Activated naive CD4-positive, alpha-beta T cell treated with anti-CD3 and anti-CD28 coated beads, Interleukin-2, amount 10 ng/mL, durations not matched to agents 5 hours and 36 hours (primary cell): ENCODE data around the gene TANGO2. TPM values are rescaled to one million over a fixed set of nuclear protein-coding genes. Genes with fewer than 3 reads are reported as not detected.
A peak's percentile ranks its signal among the peaks of the same experiment; 100 is the strongest.

ENCODE experiments used
- microRNA-seq: library from miRNA; unstranded; fragments of <30 nt; microRNA quantifications from one replicate; pipeline ENCODE4 v1.2.0, GENCODE V29; 2022; ENCODE audit warnings: borderline microRNAs expressed, borderline replicate concordance
- total RNA-seq, 2 experiments: library from RNA; stranded (reverse); gene quantifications; one replicate each; pipeline ENCODE4 v1.2.3, GENCODE V29; 2021

The TANGO2 gene
- 10 to 100 TPM; 29.1 to 31.9 TPM for total RNA-seq

DNA sequence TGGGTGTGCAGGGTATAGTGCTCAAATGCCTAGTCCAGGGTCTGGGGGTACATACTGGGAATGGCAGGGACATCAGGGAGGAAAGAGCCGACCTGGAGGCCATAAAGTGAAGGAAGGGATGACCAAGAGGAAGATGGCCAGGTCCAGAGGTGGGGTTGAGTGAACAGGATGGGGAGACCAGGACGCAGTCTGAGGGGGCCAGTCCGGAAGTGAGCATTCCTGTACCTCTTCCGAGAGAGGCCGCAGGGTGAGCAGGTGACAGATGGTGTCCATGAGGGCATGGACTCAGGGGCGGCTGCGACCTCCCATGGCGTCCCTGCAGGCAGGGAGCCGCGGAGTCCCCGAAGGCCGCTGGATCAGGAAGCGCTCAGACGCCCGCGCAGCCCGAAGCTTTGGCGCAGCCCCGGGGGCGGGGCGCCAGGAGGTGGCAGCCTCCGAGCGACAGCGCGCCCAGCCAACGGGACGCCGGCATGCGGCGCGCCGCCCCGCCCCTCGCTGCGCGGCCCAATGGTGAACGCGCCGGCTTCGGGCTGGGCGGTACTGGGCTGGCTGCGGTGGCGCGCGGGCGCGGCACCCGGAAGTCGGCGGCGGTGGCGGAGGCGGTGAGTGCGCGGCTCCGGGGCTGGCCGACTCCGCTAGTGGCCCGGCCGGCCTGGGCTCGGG lies at the start of gene TANGO2:
TANGO2 (plus strand) TSS at position 578 of the 663 bp plus-strand sequence. CDS start 15,689 bp downstream, outside the sequence.

GRCh38 chr22:20016734-20017621 lies 3.9 kb upstream of the TANGO2 start, which contains the start of gene ARVCF:
TSS of gene ARVCF (minus strand) at chr22:20016823. CDS start at chr22:19990794, 26,029 bp downstream.

GRCh38 chr22:20079745-20080444 lies 59.0 kb downstream of the TANGO2 start, which contains the start of gene DGCR8:
TSS of gene DGCR8 (plus strand) at chr22:20080241. CDS start at chr22:20085964, 5,723 bp downstream.

GRCh38 chr22:20115691-20116375 lies 94.9 kb downstream of the TANGO2 start, which contains the start of gene RANBP1:
TSS of gene RANBP1 (plus strand) at chr22:20116104. CDS start at chr22:20116185, 81 bp downstream.

Small RNA genes within 50 kb of the gene (microRNA-seq; reads per million reads assigned to microRNA genes)
- gene MIR185: 35.9 reads per million, percentile 60 among the genes with 10 or more reads in this experiment
- not detected for gene MIR6816

Other genes with a start within 250 kb of the TANGO2 start
- gene GNB1L, start 166.2 kb upstream of the TANGO2 start, total RNA-seq: 1 to 10 TPM; 6.5 to 7.1 TPM
- 10 to 100 TPM; 21.3 to 22.0 TPM for gene RTL10, start 166.2 kb upstream of the TANGO2 start, total RNA-seq
- 10 to 100 TPM; 64.4 to 66.3 TPM for gene COMT, start 79.3 kb upstream of the TANGO2 start, total RNA-seq
- 10 to 100 TPM; 16.7 to 17.0 TPM for gene TXNRD2, start 79.3 kb upstream of the TANGO2 start, total RNA-seq
- 1 to 10 TPM; 1.3 to 1.8 TPM for gene ARVCF, start 4.3 kb upstream of the TANGO2 start, total RNA-seq
- gene DGCR8, start 59.1 kb downstream of the TANGO2 start, total RNA-seq: 10 to 100 TPM; 43.5 to 47.7 TPM
- gene RANBP1, start 95.0 kb downstream of the TANGO2 start, total RNA-seq: 100 to 1,000 TPM; 148 to 159 TPM
- 10 to 100 TPM; 81.2 to 88.8 TPM for gene TRMT2A, start 96.1 kb downstream of the TANGO2 start, total RNA-seq
- gene ZDHHC8, start 110.7 kb downstream of the TANGO2 start, total RNA-seq: 10 to 100 TPM; 63.6 to 68.4 TPM
- under 1 TPM in 1 of 2 experiments, not detected in 1; 0.14 TPM for gene CCDC188, start 129.9 kb downstream of the TANGO2 start, total RNA-seq
- 1 to 10 TPM; 5.2 to 5.4 TPM for gene RTN4R, start 247.2 kb downstream of the TANGO2 start, total RNA-seq